CD4-positive, alpha-beta T cell treated with Interleukin-12 subunit alpha and Interleukin-12 subunit beta, for 1 hour (primary cell): Measurements from ENCODE around the gene LCN2.
"Not testable (repeated sequence)": the region's sequence is repeated elsewhere in the genome, so short reads cannot be mapped to it uniquely, and the experiment has no call there.

ENCODE experiments used
- DNase-seq: peaks from one replicate; pipeline ENCODE4 v3.0.0-alpha.2; 2020

LCN2 gene

DNA sequence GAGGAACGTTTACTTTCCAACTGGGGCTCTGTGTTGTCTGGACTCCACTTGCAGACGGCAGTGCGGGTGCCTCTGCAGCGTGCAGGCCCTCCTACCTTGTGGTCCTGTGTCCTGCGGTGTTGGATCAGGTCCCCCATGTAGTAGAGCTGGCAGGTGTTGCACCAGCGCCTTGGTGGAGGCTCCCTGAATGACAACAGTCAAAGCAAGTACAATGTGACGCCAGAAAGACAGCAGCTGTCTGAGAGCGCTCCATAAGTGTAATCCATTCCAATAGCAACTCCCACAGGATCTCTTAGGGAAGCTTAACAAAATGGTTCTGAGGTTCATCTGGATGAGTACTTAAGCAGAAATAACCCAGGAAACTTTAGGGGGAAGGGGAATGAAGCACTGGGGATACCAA, 20.7 kb downstream of the LCN2 start:
- no peak for DNase-seq

DNA sequence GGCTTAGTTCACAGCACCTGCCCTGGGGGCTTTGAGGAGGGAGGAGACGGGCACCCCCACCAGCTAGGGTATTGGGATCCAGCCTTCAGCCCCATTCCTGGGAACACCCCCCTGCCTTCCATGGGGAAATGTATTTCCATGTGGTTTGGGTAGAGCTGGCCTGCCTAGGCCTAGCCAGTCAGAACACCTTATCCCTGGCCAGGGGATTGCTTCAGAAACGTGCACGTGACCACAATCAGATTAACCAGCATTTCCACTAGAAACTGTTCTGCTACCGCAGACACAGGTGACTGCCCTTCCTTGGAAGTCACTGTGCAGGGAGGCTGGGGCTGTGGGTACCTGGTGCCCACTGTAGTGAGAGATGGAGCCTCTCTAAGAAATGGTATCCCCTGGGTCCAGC, 24.8 kb downstream of the LCN2 start:
- no peak for DNase-seq

DNA sequence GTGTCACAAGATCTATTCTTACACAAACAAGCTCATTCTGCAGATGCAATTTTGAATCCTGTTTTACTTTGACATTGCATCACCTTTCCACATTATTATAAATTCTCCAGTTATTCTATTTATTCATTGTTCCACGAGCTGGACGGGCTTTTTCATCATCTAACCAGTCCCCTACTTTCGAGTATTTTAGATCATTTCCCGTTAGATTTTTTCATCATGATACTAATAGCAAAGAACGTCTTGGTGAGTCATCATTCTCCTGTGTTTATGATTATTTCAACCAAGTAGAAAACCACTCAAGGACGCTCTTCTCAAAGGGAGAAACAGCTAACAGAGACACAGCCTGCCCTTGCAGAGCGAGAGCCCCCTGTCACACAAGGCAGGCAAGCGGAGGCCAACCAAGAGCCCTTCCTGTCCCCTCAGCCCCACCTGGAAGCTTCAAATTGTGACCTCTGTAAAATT, 25.9 kb downstream of the LCN2 start:
- no peak for DNase-seq

DNA sequence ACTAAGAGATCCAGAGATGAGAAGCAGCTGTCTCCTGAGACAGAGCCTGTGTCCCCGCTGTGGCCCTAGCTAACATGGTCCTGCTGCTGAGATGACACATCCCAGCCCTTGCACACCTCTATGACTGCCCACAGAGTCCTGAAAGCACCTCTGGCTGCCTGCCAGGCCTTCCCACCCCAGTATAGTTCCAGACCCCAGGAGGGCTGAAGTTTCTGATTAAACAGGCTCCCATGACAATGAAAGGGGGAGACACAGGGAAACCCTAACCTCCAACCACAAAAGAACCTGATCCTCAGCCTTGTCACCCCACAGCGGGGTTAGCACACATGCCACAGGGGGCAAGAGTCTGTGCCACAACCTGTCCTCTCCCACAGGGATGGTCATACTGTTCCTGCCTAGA, 26.5 kb downstream of the LCN2 start:
- no peak for DNase-seq

DNA sequence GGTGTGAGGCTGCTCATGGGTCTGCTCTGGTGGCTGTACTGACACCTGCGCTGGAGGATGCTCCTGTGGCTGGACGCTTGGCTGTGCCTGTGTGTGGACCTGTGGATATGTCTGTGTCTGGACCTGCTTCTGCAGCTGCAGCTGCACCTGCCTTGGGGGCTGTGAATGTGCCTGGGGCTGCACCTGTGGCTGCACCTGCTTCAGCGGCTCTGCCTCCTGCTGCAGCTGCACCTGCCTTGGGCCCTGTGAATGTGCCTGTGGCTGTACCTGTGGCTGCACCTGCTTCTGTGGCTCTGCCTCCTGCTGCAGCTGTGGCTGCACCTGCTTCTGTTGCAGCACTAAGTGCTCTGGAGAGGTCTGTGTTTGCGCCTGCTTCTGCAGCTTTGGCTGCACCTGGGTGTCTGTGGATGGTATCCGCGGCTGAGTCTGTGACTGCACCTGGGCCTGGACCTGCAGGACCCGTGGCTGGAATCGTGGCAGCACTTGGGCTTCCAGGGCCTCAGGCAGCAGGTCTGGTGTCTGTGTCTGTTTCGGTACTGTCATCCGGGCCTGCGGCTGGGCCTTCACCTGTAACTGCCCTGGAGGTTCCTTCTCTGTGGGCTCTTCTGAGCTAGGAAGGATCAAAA, 29.7 kb downstream of the LCN2 start:
- no peak for DNase-seq

DNA sequence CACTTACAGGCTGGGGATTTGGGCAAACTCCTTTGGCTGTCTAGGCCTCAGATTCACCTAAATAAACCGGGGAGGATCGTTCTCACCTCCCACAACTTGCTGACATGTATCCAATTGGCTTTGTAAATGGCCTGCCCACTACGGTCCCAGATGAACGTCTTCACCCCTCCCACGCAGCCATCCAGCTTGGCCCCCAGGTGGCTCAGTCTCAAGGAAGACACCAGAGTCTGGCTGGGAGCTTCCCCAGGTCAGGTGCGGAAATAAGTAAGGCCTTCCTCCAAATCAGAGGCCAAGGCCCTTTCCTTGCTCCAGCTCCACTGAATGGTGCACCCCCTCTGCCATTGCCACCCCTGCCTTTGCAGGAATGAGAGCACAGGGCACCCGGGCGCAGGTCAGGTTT, 30.7 kb downstream of the LCN2 start:
- DNase-seq = no peak

DNA sequence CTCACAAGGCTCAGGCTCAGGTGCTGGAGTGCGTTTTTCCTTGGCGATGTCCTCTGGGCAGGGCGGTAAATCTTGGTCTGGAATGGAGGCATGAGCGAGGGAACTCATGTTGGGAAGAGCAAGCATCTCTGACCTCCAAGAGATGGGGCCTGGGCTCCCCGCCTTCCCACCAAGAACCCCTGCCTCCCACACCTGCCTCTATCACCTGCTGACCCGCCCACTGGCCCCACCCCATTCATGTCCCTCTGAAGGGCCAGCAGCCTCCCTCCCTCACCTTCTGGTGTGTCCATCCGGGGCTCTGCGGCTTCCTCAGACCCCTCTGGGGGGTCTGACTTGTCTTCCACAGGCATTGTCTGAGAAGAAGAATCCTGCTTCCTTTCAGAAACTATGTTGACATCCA, 31.2 kb downstream of the LCN2 start:
- DNase-seq = no peak

DNA sequence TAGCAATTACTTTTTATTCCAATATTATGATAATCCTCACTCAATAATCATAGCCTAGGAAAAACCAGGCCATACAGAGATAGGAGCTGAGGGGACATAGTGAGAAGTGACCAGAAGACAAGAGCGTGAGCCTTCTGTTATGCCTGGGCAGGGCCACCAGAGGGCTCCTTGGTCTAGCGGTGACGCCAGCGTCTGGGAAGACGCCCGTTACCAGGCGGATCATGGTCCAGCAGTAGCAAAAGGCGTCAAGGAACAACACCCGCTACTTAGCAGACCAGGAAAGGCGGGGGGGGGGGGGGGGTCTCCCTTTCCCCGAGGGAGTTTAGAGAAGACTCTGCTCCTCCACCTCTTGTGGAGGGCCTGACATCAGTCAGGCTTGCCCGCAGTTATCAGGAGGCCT, 32.2 kb downstream of the LCN2 start:
- not testable (repeated sequence) for DNase-seq

DNA sequence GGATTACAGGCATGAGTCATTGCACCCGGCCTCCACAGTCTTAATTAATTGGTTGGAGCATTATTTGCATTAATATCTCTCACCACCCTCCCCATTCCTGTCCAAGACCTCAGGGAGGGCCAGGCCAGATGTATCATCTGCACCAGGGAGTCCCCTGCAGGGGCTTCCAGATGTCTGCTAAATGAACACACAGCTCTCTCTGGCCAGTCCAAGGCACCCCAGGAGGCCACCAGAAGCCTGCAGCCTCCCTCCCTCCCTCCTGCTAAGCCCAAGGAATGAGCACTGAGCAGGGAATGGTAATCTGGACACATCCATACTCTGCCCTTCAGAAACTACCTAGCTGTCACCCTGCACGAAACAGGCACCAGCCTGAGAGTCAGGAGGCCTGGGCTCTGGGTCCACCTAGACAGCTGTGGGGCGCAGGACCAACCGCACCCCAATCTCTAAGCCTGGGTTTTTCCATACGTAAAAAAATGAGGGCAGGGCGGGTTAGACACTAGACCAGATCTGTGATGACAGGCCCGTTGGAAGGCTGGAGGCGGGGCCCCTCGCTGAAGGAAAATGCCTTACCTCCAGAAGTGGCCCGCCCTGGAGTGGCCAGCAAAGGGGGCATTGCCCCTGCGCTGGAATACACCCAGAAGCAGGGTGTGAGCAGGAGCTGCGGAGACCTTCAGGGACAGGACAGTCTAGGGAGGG, 33.8 kb downstream of the LCN2 start:
- DNase-seq = no peak

DNA sequence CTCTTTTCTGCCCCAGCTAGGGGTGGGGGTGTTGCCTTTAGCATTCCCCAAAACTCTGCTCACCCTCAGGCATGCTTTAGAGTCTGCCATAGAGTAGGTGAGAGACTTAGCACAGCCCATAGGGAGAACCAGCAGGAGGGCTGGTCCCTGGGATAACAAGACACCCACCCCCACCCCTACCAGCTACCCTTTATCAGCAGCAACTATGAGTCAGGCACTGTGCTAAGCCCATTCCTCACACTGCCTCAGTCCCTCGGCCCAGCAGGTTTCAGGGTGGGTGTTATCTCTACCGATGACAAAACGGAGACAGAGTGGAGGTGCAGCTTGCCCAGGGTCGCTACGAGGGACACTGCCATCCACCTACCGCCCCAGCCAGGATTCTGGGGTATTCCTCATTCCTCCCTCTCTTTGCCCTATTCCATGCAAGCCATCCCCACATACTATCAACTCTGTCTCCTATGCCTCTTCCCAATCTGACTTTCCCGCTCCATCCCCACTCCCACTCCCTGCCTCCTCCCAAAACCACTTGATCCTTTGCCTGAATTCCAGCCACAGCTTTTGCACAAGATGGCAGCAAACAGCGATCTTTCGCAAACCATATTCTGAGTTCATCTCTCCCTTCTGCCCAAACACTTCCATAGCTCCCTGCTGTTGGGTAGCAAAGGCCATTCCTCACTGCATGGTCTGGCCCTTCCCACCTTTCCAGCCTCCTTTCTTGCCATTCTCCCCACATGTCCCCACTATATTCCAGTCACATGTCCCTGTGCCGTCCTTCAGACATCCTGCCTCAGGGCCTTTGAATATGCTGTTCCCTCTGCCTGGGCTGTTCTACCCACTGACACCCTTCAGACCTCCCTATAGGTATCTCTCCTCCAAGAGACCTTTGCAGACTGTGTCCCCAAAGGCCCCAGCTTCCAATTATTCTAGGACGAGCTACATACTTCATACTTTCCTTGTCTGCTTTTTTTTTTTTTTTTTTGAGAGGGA, 37.0 kb downstream of the LCN2 start:
- DNase-seq = no peak

DNA sequence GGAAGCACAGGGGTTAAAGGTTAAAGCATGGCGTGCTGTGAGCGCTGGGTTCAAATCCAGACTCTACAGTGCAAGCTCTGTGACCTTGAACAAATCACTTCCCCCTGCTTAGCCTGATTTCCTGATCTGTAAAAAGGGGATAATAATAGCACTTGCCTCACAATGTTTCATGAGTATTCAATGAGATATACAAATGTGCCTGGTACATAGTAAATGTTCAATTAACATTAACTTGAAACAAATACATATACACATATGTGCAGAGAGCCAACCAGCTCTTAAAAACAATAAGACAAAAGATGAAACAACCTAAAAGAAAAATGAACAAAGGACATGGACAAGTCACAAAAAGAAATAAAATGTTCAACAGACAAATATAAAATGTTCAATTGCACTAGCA, 38.1 kb downstream of the LCN2 start:
- no peak for DNase-seq

DNA sequence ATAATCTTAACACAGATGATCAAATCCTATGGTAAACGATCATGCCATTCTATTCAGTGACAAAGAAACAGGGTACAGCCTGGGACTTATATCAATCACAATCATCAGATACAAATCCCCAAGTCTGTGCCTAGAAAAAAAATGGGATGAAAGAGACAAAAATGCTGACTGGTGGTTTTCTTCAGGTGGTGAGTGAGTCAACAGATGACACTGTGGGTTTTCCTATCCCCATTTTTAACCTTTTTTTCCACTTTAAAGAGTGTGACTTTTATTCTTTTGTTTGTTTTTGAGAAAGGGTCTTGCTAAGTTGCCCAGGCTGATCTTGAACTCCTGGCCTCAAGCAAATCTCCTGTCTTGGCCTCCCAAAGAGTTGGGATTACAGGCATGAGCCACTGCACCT, 39.0 kb downstream of the LCN2 start:
- no peak for DNase-seq

DNA sequence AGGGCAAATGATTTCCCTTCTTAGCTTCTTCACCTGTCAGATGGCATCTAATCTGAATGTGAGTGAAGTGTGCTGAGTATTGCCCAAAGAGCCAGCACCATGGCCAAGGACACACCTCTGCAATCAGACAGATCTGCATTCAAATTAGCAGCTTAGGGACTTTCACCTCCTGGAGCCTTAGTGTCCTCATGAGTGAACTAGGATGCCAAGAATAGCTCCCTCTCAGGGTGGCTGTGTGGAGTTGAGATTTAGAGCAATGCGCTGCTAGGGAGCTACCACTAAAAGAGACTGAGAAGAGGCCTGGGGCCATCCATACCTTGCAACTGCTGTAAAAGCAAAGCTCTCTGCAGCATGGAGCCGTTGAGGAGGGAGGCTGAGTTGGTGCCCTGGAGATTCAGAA, 40.8 kb downstream of the LCN2 start:
- no peak for DNase-seq

DNA sequence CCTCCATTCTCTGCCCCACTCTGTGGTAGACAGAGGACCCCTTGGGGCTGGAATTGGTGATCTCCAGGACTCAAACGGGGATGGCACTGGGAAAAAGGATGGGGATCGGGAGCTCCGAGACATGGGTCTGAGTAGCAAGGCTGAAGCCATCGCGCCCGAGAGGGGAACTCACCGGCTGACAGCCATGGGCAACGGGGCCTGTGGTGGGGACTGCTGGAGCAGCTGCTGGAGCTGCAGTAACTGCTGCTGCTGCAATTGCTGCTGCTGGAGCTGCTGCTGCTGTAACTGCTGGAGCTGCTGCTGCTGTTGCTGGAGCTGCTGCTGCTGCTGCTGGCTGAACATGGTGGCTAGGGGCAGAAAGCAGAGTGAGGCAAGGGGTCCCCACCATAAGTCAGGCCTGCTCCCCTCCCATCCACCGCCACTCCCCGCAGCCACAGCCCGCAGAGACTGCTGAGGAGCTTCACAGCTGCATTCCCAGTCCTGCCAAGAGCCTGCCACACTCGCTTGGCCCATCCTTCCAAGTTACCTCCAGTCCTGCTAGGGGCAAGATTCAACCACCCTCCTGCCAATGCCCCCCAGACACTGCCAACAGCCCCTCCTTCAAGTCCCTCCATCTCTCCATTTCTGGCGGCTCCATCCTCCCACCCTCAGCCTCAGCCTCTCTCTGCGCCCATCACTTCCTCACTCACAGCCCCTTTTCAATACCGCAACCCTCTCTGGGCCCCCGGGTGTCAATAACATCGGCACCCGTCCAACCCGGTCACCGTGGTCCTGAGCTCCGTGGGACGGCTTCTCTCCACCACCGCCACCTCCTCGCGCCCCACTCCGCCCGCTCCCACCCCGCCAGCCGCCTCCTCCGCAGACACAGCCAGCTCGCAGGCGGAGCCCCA, 41.5 kb downstream of the LCN2 start:
- no peak for DNase-seq

DNA sequence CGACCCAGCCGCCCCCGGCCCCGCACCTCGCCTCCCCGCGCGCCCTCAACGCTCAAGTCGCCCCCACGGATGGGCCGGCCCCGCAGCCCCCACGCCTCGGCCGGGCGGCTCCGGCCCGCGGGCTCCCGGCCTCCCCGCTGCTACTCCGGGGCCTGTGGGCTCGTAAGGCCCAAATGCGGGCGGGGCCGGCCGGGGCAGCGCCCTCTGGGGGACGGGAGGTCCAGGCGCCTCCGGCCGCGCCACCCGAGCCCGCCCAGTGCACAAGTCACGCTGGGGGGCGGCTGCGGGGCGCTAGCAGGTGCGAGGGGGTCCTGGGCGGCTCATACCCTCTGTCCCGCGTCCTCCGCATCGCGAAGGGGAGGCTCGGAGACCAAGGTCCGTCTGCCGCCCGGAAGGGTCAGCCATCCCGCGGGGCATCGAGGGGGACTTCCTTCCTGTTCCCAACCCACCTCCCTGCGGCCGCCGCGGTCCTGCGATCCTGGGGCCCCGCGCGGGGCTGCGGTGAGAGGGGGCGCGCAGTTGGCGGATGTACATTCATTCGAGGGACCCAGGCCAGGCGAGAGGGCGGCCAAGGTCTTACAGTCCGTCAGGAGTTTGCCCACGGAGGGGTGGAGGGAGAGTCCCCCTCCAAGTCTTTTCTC, 42.3 kb downstream of the LCN2 start, which contains the start of gene CIZ1:
TSS of gene CIZ1 (minus strand) at position 167 of the 641 bp plus-strand sequence. CDS start 715 bp downstream, outside the sequence.
- peak; percentile 78 for DNase-seq

DNA sequence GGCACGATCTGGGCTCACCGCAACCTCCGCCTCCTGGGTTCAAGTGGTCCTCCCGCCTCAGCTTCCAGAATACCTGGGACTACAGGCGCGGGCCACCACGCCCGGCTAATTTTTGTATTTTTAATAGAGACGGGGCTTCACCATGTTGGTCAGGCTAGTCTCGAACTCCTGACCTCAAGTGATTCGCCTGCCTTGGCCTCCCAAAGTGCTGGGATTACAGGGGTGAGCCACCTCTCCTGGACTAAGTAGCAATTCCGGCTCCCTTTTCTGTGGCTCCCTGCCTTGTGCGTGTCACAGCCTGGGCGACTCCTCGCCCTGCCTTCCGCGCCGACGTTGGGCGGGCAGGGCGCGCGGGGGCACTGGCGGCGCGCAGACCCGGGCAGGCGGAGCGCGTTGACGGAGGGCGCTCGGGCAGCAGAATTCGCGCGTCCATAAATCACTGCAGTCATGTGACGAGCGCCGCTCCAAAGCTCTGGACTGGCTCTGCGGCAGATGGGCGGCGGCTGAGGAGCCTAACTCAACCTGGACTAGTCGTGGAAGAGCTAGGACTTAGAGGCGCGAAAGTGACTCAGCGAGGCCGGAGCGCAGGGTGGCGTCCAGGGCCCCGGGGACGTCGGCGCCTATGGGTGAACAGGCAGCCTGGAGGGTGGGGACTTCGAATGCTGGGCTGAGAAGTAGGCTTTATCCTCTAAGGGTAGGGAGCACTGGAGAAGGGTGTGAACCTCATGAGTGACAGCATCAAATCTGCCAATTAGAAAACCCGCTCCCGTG, 43.5 kb downstream of the LCN2 start:
- DNase-seq = peak; percentile 61

DNA sequence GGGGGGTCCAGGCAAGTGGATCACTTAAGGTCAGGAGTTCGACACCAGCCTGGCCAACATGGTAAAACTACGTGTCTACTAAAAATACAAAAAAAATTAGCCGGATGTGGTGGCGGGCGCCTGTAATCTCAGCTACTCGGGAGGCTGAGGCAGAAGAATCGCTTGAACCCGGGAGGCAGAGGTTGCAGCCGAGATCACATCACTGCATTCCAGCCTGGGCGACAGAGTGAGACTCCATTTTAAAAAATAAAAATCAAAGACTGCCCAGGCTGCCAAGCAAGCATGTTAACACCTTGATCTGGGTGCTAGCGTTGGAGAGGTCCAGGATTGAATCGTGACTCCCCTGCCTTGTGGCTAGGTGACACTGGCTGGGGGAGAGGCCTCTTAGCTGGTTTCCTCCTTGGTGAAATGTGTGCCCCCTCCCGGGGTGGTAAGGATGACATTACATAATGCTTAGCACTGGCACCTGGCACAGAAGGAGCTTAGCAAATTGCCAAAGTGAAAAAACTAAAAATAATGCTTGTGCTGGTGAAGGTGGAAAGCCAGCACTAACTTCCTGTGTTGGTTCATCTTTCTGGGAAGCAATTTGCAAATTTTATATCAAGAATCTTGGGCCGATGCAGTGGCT, 44.3 kb downstream of the LCN2 start:
- DNase-seq = no peak

DNA sequence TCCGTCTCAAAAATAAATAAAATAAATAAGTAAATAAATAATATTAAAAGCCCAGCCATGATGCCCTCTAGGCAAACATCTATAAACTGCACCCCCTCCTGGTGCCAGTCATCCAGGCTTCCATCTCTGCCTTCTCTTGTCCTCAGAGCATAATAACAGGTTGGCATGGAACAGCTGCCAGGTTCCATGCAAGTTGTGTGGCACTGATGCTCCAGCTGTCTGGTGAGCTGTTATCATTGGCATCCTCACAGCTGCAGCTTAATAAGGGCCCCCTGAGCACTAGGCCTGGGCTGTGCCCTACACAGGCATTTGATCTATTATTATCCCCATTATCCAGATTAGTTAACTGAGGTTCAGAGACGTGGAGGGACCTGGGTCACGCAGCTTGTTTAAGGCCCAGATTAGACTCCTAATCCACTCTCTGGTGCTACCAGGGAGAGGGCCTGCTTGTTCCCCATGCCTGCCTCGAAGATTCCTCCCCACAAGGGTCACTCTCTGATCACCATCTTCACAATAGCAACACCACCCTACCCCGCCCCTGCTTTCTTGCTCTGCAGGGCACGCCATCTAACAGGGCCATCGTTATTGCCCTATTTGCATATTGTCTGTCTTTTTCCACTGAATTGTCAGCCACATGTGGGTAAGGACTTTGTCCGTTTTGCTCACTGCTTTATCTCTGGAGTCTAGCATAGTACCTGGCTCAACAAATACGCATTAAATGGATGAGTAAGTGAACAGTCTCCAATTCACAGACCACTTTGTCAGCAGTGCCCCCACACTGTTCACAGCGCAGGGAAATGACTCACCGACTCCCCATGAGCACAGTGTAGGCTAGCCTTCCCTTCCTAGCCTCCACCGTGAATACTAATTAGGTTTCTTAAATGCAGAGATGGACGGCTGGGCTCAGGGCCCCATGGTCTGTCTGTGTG, 52.5 kb downstream of the LCN2 start:
- DNase-seq = no peak

DNA sequence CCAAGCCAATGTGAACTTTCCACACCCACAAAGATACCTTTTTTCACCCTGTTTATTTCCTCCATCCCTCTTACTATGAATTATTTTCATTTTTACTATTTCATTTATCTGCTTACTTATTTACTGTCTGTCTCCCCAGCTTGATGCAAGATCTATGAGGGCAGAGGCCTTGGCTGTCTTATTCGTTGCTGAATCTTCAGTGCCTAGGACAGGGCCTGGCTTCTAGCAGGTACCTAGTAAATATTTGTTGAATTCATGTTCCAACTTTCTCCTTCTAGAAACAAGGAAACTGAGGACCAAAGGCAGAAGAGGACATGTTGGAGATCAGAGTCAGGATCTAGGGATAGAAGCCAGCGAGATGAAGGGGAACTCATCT, 53.4 kb downstream of the LCN2 start:
- no peak for DNase-seq
